Measurements from ENCODE around the gene TARBP1.
"Not testable (repeated sequence)": the region's sequence is repeated elsewhere in the genome, so short reads cannot be mapped to it uniquely, and the experiment has no call there.

TARBP1 gene

DNA sequence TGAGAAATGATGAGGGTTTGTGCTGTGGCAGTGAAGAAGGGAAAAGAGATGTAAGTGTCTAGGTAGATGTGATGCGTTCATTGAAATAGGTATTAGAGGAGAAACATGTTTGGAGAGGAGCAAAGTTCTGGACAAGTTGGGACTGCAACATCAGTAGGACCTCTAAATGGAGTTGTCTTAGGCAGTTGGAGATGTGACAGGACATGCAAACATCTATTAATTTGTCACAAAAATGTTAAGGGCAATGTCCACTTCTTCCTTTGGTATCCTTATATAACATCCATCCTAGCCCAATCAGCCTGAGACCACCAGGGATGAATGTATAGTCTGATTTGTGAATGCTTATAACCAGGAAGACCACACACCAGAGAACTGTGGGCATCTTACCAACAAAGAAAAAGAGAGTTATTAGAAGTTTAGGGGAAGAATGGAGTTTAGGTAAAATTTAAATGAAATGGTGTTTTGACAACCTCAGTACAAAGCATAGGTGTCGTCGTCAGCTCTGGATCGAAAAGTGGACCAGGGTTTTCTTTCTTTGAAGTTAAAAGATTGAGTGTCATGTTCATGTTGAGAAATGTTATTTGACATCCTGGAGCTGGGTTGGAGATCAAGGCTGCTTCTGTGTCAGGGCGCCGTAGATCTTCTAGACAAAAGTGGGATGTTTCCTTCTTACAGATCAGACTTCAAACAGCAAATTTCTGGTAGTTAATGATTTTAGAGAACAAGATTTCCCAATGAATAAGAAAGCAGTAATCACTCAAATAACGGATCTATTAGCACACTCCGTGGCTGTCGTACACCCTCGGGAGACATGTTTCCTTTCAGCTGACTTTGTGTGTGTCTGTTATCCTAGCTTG is 97.1 kb downstream of the TARBP1 start:
- TF ChIP-seq JUND (IDR thresholded peaks at IDR 0.05; ENCODE audit: low read depth), result no peak
- in situ Hi-C loops (cut with HindIII; ENCODE audit: low pct_unique_long_range_greater_than_20kb, low sequenced_read_pairs), result no loop called here
- no peak for DNase-seq (ENCODE audit: low read depth in 1 of 2, low spot score in 1 of 2)

DNA sequence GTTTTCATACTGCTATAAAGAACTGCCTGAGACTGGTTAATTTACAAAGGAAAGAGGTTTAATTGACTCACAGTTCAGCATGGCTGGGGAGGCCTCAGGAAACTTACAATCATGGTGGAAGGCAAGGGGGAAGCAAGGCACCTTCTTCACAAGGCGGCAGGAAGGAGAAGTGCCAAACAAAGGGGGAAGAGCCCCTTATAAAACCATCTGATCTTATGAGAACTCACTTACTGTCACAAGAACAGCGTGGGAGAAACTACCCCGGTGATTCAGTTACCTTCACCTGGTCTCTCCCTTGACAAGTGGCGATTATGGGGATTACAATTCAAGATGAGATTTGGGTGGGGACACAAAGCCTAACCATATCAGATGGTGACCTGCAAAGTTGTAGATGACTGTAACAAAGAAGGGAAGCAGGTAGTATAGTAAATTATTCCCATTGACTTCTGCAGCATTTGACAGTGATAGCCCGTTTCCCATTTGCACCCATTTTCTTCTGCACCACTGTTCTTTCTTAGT is 99.3 kb downstream of the TARBP1 start:
- DNase-seq (ENCODE audit: low read depth in 1 of 2, low spot score in 1 of 2); in situ Hi-C loops (cut with HindIII; ENCODE audit: low pct_unique_long_range_greater_than_20kb, low sequenced_read_pairs): not testable (repeated sequence)

DNA sequence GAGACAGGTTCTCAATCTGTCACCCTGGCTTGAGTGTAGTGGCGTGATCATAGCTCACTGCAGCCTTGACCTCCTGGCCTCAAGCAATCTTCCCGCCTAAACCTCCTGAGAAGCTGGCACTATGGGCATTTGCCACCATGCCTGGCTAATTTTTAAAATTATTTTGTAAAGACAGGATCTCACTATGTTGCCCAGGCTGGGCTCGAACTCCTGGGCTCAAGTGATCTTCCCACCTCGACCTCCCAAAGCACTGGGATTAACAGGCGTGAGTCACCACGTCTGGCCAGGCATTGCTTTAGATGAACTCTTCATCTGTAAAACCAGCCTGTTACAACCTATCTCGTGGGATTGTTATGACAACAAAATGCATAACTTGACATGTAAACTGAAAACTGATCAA is 103.3 kb downstream of the TARBP1 start:
- no peak for TF ChIP-seq JUND (IDR thresholded peaks at IDR 0.05; ENCODE audit: low read depth)
- in situ Hi-C loops (cut with HindIII; ENCODE audit: low pct_unique_long_range_greater_than_20kb, low sequenced_read_pairs), result no loop called here
- DNase-seq (ENCODE audit: low read depth in 1 of 2, low spot score in 1 of 2), result no peak

DNA sequence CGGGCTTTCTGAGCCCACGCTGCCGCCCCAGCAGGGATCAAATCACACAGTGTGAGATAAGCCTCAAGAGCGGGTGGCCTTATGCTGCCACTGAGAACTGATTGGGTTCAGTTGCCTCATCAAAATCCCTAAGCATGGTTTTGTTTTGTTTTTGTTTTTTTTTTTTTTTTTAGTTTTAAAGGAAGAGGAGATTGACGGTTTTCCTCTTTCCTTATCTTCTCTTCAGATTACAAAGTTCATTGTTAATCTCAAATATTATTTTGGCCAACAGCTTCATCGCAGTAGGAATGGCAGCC is 105.1 kb downstream of the TARBP1 start:
- no peak for TF ChIP-seq JUND (IDR thresholded peaks at IDR 0.05; ENCODE audit: low read depth)
- DNase-seq (ENCODE audit: low read depth in 1 of 2, low spot score in 1 of 2), result no peak
- in situ Hi-C loops (cut with HindIII; ENCODE audit: low pct_unique_long_range_greater_than_20kb, low sequenced_read_pairs), result no loop called here

DNA sequence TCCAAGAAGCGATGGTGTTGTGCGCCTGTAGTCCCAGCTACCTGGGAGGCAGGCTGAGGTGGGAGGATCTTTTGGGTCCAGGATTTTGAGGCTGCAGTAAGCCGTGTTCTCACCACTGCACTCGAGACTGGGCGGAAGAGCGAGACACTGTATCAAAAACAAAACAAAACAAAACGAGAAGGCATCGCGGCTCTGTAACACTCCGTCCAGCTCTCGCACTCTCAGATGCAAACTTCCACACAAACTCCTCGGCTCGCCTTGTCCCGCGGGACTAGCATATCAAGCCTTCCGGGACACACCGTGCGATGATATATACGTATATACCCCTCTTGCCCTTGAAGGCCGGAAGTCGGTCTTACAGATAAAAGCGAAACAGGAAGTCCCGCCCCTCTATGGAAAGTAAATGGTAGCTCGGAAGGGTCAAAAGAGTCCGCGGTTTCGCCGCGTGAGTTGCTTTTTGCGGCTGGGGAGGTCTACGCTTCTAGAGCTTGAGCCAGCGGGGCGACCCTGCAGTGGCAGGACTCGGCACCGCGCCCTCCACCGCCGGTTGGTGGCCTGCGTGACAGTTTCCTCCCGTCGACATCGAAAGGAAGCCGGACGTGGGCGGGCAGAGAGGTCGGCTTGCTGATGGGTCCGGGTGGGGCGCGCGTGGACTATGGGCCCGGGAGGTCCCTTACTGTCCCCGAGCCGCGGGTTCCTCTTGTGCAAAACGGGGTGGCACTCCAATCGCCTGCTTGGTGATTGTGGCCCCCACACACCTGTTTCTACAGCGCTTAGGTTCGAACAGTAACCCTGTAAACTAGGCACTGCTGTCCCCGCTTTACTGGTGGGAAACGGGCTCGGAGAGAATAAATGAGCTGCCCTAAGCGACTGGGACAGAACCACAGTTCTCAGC is 105.7 kb downstream of the TARBP1 start, which contains the start of gene COA6:
Gene COA6 (plus strand): TSS at position 393 of the 895 bp plus-strand sequence. CDS start 11 bp downstream, at position 404.
- in situ Hi-C loops (cut with HindIII; ENCODE audit: low pct_unique_long_range_greater_than_20kb, low sequenced_read_pairs), result no loop called here
- TF ChIP-seq JUND (IDR thresholded peaks at IDR 0.05; ENCODE audit: low read depth), result no peak

DNA sequence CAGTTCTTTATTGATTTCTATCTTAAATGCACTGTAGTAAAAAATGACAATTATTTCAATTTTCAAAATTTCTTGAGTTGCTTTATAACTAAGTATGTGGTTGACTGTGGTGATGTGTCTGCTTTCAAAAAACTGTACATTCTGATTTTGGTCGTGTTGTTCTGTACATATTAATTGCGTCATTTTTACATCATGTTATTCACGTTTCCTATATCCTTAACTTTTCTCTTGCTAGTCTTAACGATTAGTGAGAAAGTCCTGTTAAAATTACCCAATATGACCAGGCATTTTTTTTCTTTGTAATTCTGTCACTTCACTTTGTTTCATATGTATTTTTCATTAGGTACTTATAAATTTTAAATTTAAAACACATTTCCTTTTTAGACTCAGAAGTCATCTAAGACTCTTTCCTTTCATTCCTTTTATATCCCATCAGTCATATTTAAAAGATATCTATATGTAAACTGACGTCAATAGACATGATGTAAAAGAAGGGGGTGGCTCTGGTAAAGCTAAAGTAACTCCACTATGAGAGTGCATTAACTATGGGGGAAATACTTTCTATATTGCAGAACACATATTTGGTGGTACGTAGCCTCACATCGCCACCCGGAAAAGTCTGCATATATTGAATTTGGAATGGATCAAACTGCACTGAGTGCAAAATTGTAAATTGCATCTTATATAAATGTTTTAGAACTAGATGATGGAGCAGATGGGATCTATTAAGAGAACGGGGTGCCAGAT is 106.8 kb downstream of the TARBP1 start:
- no peak for DNase-seq (ENCODE audit: low read depth in 1 of 2, low spot score in 1 of 2)
- in situ Hi-C loops (cut with HindIII; ENCODE audit: low pct_unique_long_range_greater_than_20kb, low sequenced_read_pairs), result no loop called here
- no peak for TF ChIP-seq JUND (IDR thresholded peaks at IDR 0.05; ENCODE audit: low read depth)

More for the DNA sequence above, 105.7 kb downstream of the TARBP1 start, which contains the start of gene COA6:
- DNase-seq (ENCODE audit: low read depth in 1 of 2, low spot score in 1 of 2), result peak; percentile 81 to 97

DNA sequence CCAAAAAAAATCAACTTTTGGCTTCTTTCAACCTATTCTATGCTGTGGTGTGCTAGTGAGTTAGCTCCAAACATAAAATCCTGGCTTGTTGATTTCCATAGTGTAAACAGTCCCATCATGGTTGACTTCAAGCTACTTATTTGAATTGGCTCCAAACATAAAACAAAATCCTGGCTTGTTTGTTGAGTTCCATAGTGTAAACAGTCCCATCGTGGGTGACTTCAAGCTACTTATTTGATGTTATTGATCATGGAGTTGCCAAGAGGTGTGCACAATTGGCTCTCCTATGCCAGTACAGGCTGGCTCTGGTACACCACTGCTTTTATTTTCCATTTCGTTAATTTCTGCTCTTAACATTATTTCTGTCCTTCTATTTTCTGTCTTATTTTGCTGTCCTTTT is 107.6 kb downstream of the TARBP1 start:
- no peak for TF ChIP-seq JUND (IDR thresholded peaks at IDR 0.05; ENCODE audit: low read depth)
- in situ Hi-C loops (cut with HindIII; ENCODE audit: low pct_unique_long_range_greater_than_20kb, low sequenced_read_pairs), result no loop called here
- DNase-seq (ENCODE audit: low read depth in 1 of 2, low spot score in 1 of 2), result peak in 1 of 2 experiments; percentile 73

DNA sequence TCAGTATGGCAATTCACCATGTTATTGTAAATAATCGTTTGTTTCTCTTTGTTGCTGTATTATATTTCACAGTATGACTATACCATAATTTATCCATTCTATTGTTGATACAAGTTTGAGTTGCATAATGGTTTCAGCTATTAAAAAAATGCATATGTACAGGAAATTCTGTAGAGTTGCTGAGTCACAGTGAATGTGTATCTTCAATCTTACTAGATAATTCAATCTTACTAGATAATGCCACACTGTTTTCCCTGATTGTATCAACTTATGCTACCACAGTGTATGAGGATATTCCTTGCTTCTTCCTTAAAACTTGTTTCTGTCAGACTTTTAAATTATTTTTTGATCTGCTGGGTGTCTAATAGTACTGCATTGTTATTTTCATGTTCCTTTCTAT is 109.2 kb downstream of the TARBP1 start:
- TF ChIP-seq JUND (IDR thresholded peaks at IDR 0.05; ENCODE audit: low read depth), result no peak
- in situ Hi-C loops (cut with HindIII; ENCODE audit: low pct_unique_long_range_greater_than_20kb, low sequenced_read_pairs), result no loop called here
- no peak for DNase-seq (ENCODE audit: low read depth in 1 of 2, low spot score in 1 of 2)

DNA sequence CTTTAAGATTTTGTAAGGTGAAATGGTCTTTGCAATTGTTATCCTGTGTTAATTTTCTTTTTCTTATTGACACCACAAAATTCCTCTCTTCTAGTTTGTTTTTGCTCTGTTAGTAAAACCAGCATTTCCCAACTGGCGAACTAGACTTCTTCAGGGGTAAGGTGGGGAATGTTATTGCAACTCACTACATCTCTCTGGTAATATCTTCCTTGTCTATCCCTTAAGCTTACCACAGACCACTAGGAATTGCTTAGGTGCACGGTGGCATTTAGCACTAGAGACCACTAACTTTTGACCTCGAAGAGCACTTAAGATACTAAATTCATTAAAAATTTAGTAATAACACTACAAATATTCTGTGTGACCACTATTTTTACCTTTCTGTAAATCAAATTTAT is 109.9 kb downstream of the TARBP1 start:
- DNase-seq (ENCODE audit: low read depth in 1 of 2, low spot score in 1 of 2), result no peak
- in situ Hi-C loops (cut with HindIII; ENCODE audit: low pct_unique_long_range_greater_than_20kb, low sequenced_read_pairs), result no loop called here
- no peak for TF ChIP-seq JUND (IDR thresholded peaks at IDR 0.05; ENCODE audit: low read depth)

DNA sequence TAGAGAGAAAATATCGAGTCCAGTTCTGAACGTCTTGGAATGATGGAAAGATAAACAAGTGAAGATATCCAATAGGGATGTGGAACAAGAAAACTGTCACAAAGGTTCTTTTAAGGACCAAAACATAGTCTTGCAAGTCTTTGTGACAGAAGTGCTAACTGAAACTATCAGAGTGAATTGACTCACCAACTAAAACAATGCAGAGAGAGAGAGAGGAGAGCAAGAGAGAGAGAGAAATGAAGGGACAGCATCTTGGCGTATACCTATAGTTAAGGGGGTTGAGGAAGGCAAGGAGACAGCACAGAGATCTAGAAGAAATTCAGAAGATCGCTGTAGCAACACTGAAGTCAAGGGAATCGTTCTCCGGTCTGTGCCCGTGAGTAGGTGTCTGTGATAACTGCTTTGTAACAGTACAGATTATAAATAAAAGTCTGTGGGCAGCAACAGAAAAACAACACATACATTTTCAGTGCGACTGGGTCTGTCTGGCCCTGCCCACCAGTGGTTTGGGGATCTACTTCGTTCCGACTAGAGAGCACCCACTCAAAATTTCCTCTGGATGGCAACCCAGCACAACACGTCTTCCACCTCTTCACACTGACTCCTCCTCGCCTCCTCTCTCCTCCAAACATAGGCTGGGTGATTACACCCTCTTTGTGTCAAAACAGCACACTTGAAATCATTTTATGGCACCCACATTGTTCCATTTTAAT is 110.5 kb downstream of the TARBP1 start:
- peak in 1 of 2 experiments; percentile 45 for DNase-seq (ENCODE audit: low read depth in 1 of 2, low spot score in 1 of 2)
- in situ Hi-C loops (cut with HindIII; ENCODE audit: low pct_unique_long_range_greater_than_20kb, low sequenced_read_pairs), result no loop called here
- TF ChIP-seq JUND (IDR thresholded peaks at IDR 0.05; ENCODE audit: low read depth), result no peak

DNA sequence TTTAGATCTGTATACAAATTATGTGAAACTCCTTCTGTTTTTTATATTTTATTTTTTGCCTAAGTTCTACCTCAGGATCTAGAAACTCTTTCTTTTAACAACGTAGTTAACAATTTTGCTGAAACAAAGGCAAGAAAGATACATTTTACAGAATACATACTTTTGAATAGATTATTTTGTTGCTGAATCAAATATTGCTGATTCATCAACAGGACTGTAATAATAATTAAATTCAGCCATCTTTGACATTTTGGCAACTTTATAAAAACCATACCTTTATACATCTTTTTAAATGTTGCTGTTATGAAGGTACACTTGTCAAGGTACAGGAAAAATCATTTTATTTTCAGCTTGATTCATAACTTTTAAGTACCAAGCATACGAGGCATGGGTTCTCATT is 116.4 kb downstream of the TARBP1 start:
- TF ChIP-seq JUND (IDR thresholded peaks at IDR 0.05; ENCODE audit: low read depth), result no peak

More for the DNA sequence above, 116.4 kb downstream of the TARBP1 start:
- in situ Hi-C loops (cut with HindIII; ENCODE audit: low pct_unique_long_range_greater_than_20kb, low sequenced_read_pairs), result no loop called here
- DNase-seq (ENCODE audit: low read depth in 1 of 2, low spot score in 1 of 2), result no peak

Data from T47D (cell line).